Measurements from ENCODE around the gene KIF25. TPM values are rescaled to one million over a fixed set of nuclear protein-coding genes. Genes with fewer than 3 reads are reported as not detected.

Gene KIF25
- total RNA-seq, 1 donor from 2014 or later: not detected

DNA sequence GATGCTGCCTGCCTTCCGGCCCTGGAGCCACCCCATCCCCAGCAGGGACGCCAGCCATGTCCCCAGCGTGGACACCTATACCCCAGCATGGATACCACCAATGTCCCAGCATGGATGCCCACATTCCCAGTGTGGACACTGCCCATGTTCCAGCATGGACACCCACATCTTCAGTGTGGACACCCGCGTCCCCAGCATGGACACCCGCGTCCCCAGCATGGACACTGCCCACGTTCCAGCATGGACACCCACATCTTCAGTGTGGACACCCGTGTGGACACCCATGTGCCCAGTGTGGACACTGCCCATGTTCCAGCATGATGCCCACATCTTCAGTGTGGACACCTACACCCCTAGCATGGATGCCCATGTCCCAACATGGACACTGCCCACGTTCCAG, 88.6 kb downstream of the KIF25 start:
- Histone ChIP-seq H3K4me3 (no peak overlapping the region), H3K27ac (no peak overlapping the region), H3K9me3 (no peaks in the 10 kb centered on the region), H3K4me1 (no peaks in the 10 kb centered on the region), H3K36me3 (no peaks in the 10 kb centered on the region), H3K27me3 (no peaks in the 10 kb centered on the region)
- no peak for TF ChIP-seq POLR2AphosphoS5 (IDR thresholded peaks at IDR 0.05; ENCODE audit: insufficient read depth in 1 of 2, low read depth in 1 of 2)
- no peak for TF ChIP-seq POLR2A (IDR thresholded peaks at IDR 0.05)
- TF ChIP-seq, protein P1, sequence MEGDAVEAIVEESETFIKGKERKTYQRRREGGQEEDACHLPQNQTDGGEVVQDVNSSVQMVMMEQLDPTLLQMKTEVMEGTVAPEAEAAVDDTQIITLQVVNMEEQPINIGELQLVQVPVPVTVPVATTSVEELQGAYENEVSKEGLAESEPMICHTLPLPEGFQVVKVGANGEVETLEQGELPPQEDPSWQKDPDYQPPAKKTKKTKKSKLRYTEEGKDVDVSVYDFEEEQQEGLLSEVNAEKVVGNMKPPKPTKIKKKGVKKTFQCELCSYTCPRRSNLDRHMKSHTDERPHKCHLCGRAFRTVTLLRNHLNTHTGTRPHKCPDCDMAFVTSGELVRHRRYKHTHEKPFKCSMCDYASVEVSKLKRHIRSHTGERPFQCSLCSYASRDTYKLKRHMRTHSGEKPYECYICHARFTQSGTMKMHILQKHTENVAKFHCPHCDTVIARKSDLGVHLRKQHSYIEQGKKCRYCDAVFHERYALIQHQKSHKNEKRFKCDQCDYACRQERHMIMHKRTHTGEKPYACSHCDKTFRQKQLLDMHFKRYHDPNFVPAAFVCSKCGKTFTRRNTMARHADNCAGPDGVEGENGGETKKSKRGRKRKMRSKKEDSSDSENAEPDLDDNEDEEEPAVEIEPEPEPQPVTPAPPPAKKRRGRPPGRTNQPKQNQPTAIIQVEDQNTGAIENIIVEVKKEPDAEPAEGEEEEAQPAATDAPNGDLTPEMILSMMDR (IDR thresholded peaks at IDR 0.05): no peak
- intact Hi-C loops (cut with DNase I): no loop called here
- DNase-seq (ENCODE audit: extremely low spot score in 2 of 2): no peak

DNA sequence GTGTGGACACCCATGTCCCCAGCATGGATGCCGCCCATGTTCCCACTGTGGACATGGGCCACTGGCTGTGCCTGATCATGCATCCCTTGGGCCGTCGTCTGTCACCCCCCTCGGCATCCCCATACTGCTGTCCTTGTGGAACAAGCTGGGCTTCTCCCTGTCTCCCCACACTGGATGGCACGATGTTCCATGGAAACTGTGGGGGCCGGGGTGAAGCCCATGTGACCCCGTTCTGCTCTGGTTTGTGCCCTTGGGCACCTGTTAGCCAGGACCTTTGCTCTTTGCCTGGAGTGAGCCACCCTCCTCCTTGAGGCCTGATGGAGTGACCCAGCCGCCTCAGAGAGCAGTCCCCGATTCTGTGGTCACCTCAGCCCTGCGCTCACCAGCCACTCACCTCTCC, 89.1 kb downstream of the KIF25 start:
- H3K4me1 ChIP-seq: no peaks in the 10 kb centered on the region
- no peaks in the 10 kb centered on the region for H3K9me3 ChIP-seq
- no peak for TF ChIP-seq POLR2AphosphoS5 (IDR thresholded peaks at IDR 0.05; ENCODE audit: insufficient read depth in 1 of 2, low read depth in 1 of 2)
- TF ChIP-seq POLR2A (IDR thresholded peaks at IDR 0.05): no peak
- TF ChIP-seq, protein P1 (IDR thresholded peaks at IDR 0.05): no peak
- intact Hi-C loops (cut with DNase I): no loop called here
- no peak overlapping the region for H3K27ac ChIP-seq
- no peaks in the 10 kb centered on the region for H3K36me3 ChIP-seq
- DNase-seq (ENCODE audit: extremely low spot score in 2 of 2): no peak
- H3K4me3 ChIP-seq: no peak overlapping the region
- H3K27me3 ChIP-seq: no peaks in the 10 kb centered on the region

DNA sequence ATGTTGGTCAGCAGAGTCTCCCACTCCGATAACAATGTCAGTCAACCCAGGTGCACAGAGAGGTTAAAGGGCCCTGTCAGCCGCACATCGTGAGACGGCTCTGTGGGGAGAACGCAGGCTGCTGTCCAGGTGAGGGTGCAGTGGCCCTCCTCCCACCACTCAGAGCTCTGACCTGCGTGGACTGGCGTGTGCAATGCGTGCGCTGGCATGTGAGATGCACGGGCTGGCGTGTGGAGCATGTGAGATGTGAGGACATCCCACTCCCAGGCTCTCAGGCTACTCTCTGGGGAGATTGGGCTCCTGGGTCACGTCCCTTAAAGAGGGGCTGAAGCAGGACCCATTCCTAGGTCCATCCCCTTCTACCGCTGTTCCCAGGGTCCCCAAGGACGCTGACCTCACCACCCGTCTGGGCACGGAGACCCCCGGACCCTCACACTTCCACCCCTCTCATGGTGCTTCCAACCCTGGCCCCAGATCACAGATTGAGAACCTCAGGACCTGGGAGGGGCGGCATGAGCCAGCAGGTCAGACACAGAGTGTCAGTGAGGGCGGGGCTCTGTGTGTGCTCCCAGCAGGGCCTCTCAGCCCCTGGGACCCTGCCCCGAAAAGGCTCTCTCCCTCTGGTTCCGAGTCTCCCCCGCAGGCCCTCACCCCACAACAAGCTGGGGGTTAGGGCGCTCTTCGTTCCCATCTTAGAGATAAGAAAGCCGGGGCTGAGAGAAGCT, 90.1 kb downstream of the KIF25 start:
- Histone ChIP-seq H3K27me3 (no peaks in the 10 kb centered on the region), H3K9me3 (no peaks in the 10 kb centered on the region), H3K4me3 (no peak overlapping the region), H3K27ac (no peak overlapping the region), H3K4me1 (no peaks in the 10 kb centered on the region), H3K36me3 (no peaks in the 10 kb centered on the region)
- DNase-seq (ENCODE audit: extremely low spot score in 2 of 2): no peak
- TF ChIP-seq, protein P1 (IDR thresholded peaks at IDR 0.05): no peak
- TF ChIP-seq POLR2AphosphoS5 (IDR thresholded peaks at IDR 0.05; ENCODE audit: insufficient read depth in 1 of 2, low read depth in 1 of 2) (no peak), POLR2A (IDR thresholded peaks at IDR 0.05) (no peak)
- intact Hi-C loops (cut with DNase I): no loop called here

DNA sequence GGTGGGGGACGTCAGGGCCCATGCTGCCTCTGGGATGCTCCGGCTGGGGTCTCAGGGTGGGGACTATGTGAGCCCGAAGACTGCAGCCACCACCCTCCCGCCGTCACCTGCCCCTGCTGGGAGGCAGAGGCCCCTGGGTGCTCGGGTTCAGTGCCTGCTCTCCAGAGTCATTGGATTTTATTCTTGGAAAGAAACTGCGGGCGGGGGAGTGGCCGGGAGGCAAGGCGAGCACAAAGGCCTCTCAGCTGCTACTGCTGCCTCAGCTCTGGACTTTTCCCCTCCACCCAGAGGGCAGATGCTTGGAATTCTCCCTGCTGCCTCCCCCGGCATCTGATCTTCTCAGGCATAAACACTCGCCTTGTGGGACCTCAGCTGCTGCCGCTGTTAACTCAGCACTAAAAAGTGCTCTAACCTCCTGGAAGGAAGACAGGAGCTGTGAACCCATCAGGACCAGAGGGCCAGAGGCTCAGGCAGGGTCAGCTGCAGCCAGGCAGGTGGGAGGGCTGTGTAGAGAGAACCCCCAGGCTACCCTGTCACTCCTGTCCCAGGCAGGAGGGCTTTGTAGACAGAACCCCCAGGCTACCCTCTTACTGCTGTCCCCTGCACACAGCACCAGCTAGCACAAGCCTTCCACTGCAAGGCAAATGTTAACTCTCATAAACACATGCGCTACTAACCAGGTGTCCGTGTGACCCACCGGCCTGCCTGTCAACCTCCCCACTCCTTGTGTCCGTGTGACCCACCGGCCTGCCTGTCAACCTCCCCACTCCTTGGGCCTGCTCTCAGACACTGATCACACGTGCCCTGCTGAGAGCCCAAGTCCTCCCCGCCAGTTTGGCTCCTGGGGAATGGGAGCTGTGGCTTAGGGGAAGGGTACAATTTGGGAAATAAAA, 90.9 kb downstream of the KIF25 start:
- no peak for DNase-seq (ENCODE audit: extremely low spot score in 2 of 2)
- Histone ChIP-seq H3K27me3 (no peaks in the 10 kb centered on the region), H3K27ac (no peak overlapping the region), H3K4me3 (no peak overlapping the region), H3K4me1 (no peaks in the 10 kb centered on the region), H3K36me3 (no peaks in the 10 kb centered on the region), H3K9me3 (no peaks in the 10 kb centered on the region)
- TF ChIP-seq, protein P1 (IDR thresholded peaks at IDR 0.05): no peak
- TF ChIP-seq POLR2A (IDR thresholded peaks at IDR 0.05) (no peak), POLR2AphosphoS5 (IDR thresholded peaks at IDR 0.05; ENCODE audit: insufficient read depth in 1 of 2, low read depth in 1 of 2) (no peak)
- intact Hi-C loops (cut with DNase I): no loop called here

Measured in vagina (tissue), 2 donors.